Activated effector memory CD4-positive, alpha-beta T cell treated with anti-CD3 and anti-CD28 coated beads, Interleukin-2, amount 50 U/mL, for 16 hours (primary cell): ENCODE data around the gene XCL2.
"Not testable (repeated sequence)": the region's sequence is repeated elsewhere in the genome, so short reads cannot be mapped to it uniquely, and the experiment has no call there.

ENCODE experiments used
- DNase-seq: peaks from one replicate; pipeline ENCODE4 v3.0.0-alpha.2; 2020

Gene XCL2

DNA sequence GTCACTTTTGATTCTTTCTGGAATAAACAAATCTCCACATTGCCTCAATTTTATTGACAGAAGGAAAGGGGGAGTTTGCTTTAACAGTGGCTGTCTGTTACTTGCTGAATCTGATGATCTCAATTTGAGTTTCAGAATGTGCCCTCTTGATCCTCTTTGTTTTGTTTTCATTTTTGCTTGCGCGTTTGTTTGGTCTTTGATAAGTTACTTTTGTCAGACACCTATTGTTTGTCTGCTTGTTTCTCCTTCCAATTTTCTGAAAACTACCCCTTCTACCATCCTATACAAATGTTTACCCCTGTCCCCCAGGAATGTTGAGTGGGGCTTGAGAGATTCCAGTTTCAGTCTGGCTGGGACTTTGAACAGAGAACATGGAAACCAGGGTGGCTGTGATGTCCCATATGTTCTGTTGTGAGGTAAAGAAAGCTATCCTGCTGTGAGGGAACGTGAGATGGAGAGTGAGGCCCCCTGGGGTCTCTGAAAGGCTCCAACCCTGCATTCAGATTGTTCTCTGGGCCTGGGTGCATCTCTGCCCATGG, 11.8 kb upstream of the XCL2 start:
- no peak for DNase-seq

DNA sequence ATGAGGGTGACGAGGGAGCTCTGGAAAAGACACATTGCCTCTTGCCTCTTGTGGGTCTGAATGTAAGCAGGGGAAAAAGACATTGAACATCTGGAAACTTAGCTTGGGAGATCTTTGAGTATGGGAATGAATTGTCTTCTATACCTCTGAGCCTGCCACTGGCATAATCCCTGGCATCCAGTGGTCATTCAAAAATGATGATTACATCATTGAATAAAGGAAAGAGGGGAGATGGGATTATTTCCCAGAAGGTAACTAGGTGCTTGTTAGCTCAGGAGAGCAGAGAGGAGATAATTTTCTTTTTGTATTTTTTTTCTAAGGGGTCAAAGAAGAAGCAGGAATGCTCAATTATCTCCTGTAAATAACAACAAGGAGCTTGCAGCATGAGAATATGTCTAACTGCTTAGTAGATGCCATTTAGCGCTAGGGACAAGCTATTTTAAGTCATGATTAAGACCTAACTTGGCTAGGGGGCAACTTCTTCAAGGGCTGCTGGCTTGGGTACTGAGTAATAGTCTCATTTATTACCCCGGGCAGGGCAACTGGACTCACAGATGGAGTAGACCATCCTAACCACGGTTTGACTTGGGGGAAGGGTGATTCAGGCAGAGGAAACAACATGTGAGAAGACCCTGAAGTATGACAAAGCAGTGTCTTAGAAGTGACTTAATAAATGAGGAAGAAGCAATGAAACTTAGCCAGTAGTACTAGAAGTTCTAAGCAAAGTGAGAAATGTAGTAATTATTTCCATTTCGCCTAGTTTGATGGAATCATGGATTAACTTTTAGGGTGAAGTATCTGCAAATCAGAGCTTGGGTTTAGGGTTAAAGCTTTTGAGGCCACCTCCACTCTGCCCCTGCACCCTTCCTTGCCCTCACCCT, 11.0 kb upstream of the XCL2 start:
- DNase-seq, result no peak

- DNase-seq, result no peak
These were observed 10.1 kb upstream of the XCL2 start for GRCh38 chr1:168553680-168554553.

- no peak for DNase-seq
These were observed 9.2 kb upstream of the XCL2 start for GRCh38 chr1:168552961-168553360.

DNA sequence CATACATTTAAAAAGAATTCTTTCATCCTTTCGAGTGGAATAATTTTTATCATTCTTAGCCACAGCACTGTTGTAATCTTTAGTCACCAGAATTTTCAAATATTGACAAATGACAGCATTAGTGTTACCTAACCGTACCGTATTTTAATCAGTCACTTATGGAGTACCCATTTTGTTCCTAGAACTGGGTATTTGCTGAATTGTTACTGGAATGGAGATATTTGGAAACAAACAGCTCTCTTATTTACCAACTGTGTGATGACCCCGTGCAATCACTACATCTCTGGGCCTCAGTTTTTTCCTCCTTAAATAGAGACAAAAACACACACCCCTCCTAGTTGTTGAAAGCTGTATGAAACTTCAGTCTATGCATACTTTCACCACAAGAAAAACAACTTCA, 7.9 kb upstream of the XCL2 start:
- no peak for DNase-seq

DNA sequence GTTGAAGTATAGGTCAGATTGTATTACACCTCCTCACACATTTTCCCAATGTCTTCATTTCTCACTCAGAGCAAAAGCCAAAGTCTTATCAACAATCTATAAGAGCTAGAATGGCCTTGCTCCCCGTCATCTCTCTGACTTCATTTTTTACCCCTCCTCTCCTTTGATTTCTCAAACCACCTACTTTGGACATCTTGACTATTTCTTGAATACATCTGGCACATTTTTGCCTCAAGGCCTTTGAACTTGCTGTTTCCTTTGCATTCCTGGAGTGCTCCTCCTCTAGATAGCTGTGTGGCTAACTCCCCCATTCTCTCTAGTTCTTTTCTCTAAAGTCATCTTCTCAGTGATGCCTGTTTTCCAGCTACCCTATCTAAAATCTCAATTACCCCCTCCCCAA, 7.2 kb upstream of the XCL2 start:
- DNase-seq, result no peak

DNA sequence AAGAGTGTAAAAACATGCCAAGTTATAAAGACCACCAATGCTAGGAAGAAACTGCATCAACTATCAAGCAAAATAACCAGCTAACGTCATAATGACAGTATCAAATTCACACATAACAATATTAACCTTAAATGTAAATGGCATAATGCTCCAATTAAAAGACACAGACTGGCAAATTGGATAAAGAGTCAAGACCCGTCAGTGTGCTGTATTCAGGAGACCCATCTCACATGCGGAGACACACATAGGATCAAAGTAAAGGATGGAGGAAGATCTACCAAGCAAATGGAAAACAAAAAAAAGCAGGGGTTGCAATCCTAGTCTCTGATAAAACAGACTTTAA, 2.7 kb upstream of the XCL2 start:
- not testable (repeated sequence) for DNase-seq

- DNase-seq, result not testable (repeated sequence)
These were observed 2.1 kb upstream of the XCL2 start for GRCh38 chr1:168545678-168546552.

GRCh38 chr1:168542978-168543377, 819 bp downstream of the XCL2 start:
- DNase-seq, result not testable (repeated sequence)

GRCh38 chr1:168540798-168541197, 3.0 kb downstream of the XCL2 start:
- DNase-seq, result not testable (repeated sequence)

DNA sequence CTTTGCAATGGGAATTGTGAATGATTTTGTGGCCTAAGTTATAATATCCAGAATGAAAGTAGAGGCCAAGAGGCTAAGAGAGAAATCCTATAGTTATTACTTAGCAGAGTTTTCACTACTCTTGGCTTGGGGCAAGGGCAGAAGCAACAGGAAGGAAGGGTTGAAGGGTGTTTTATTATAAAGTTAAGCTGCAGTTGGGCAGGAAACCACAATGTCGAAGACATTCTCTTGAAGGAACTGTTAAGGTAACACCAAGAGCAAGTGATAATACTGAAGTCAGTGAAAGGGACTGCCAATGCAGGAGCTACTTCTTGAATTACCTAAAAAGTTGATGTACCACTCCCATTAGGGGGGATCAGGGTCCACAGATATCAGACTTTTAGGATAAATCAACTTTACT, 8.3 kb downstream of the XCL2 start:
- no peak for DNase-seq

- DNase-seq, result no peak
These were observed 12.0 kb downstream of the XCL2 start for GRCh38 chr1:168531615-168532345.

DNA sequence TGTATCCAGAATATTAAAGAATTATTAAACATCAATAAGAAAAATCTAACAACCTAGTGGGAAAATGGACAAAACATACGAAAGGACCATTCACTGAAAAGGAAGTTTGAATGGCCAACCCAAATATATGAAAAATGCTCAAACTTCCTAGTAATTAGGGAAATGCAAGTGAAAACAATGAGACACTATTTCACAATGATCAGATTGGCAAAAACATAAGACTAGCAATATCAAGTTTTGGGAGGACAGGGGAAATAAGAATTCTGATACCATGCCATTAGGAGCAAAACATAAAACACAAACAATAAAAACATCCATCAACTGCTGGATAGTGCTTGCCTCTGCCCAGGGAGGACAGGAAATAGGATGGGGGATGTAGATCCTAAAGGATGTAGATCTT, 14.3 kb downstream of the XCL2 start:
- no peak for DNase-seq

DNA sequence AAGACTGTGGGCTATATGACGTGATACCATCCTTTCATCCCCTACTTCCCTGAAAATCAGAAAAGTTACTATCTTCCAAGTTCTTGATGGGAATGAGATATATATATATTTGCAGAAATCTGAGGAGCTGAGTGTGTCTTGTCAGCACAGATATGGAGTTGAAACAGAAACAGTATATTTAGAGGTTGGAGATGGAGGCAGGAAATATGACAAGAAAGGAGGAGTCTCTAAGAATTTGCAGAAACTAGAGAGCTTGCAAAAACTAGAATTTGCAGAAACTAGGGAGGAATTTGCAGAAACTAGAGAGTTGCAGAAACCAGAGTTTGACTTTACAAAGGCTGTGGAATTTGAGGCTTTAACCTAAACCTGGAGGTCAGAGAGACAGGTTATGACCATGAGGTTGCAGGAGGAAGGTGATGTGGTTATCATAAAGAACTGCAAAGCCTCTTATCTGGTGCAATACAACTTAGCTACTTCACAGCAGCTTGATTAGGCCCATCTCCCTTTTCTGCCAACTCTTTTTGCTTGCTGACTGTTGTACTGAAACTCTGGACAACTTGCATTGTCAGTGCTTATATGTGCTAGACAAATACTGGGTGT, 22.3 kb downstream of the XCL2 start:
- no peak for DNase-seq

- no peak for DNase-seq
These were observed 23.0 kb downstream of the XCL2 start for GRCh38 chr1:168520832-168521231.

DNA sequence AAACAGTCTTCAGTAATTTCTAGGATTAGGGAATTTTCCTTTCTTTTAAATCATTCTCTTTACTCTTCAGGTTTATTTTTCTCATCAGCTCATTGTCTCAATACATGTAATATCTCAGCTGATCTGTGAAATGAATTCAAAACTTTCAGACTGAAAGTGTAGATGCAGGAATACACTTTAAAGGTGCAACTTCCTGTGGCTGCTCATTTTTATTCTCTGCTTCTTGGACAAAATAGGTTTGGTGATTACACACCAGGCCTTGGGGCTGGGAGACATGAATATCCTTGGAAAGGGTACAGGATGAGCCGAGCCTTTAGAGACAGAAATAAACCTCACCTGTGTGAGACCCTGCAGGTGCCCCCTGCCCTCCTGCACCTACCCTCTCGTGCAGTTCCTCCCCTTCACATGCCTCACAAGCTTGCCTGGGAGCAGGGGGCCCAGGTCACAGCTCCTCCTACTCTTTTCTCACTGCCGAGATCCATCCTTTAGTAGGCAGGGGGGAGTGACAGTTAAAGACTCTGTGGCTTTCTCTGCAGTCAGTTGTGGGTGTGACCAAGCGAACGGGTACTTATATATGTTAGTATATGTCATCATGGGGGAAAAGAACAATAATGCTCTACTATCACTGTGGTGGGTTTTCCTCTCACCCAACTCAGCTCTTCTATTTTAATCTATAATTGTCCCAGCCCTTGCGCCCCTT, 23.6 kb downstream of the XCL2 start:
- peak; percentile 64 for DNase-seq

DNA sequence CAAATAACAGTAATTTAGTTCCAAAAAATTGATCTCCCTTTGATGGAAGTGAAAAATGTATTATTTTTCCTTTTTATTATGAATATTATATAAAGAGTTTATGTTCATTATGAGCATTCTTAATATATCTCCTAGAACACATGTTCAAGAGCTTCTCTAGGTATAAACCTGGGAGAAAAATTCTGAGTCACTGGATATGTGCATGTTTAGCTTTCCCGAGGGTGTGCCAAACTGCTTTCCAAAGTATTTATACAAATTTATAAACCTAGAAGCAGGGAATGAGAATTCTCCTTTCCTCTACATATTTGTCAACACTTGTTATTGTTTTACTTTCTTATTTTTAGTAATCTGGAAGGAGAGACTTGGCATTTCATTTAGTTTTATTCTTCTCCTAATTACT, 25.0 kb downstream of the XCL2 start:
- no peak for DNase-seq

DNA sequence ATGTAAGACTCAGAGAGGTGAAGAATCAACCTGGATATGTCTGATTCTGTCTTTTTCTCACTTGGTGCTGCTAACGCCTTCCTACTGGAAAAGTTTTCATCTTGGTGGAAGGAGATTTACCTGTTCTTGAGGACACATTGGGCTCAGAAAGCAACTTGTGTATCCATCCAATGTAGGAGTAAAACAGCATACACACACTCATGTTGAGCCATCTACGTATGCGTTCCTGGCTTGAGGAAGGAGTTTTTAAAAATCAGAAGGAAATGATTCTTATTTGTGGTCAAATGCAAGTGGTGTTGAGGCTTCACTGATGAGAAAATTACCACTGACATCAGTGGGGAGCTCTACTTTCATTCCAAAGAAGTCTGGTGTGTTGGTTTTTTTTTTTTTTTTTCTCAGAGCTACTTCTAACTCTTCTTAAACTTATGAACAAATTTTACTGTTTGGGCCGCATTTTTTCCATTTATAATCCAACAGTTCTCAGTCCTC, 25.6 kb downstream of the XCL2 start:
- no peak for DNase-seq

DNA sequence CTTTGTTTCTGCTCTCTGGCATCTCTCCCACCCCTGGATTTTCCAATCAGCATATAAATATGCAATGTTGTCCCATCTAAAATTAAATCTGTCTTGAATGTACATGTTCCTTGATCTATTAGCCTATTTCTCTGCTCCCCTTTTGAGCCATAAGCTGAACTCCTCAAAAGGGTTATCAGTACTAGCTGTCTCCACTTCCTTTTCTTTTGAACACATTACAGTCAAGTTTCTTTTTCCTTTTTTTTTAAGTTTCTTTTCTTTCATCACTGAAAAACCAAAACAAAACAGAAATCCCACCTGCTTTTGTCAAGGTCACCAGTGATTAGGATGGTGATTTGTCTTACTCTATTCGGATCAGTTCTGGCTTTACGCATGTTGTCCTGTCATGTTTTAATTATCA, 29.3 kb downstream of the XCL2 start:
- DNase-seq, result no peak

DNA sequence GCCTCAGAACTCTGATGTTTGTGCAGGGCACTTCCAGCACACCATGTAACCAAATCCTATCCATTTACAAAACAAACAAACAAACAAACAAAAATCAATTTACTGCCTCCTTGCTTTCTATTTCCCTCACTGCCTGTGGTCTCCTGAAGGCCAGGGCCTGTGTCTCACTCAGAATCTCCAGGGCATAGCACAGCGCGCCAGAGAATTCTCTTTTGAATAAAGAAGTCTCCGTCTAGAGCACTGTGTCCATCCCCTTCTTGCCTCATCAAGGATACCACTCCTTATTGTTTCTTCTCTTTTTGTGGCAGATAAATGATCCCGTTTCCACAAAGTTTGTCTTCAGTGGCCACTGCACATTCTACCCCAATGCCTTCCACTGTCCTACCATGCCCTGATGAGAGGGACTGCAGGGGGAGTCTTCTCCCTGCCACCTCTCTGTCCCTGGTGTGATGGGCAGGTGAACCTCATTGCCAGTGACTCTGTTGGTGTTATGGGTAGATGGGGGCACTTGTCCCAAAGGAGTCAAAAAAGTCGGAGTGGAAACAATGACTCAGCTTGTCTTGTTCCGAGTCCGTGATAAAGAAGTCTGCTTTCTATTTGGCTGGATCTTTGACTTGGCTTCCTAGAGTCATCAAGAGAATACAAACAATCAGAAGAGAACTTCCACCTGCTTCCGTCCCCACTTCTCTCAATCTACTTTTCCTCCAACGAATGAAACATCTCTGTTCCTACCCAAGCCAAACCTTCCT, 30.0 kb downstream of the XCL2 start:
- no peak for DNase-seq
